ENCODE measurements around the gene DIAPH2. TPM values are rescaled to one million over a fixed set of nuclear protein-coding genes. Genes with fewer than 3 reads are reported as not detected.

Gene DIAPH2
- total RNA-seq, 2 donors from 2014 or later = 15.2 to 23.3 TPM

GRCh38 chrX:97311066-97311778 lies 626.6 kb downstream of the DIAPH2 start:
- TF ChIP-seq POLR2A (IDR thresholded peaks at IDR 0.05) = no peak
- intact Hi-C loops (cut with DNase I) = no loop called here
- Histone ChIP-seq H3K4me3 (no peak overlapping the region), H3K27me3 (no peaks in the 10 kb centered on the region), H3K27ac (no peak overlapping the region), H3K4me1 (no peaks in the 10 kb centered on the region), H3K9me3 (no peaks in the 10 kb centered on the region), H3K36me3 (replicated peaks in 1 of 2; ENCODE audit: insufficient read depth in 1 of 2, low read depth in 2 of 2) (no peaks in the 10 kb centered on the region)
- DNase-seq (no peak), ATAC-seq (no peak)
- WGBS, 2 donors = 84 to 87% methylated on average over 4 of the region's 4 CpGs

- TF ChIP-seq CTCF (IDR thresholded peaks at IDR 0.05) (no peak), POLR2A (IDR thresholded peaks at IDR 0.05) (no peak)
- Histone ChIP-seq H3K36me3 (replicated peaks in 1 of 2; ENCODE audit: insufficient read depth in 1 of 2, low read depth in 2 of 2) (no peaks in the 10 kb centered on the region), H3K4me3 (no peak overlapping the region), H3K27me3 (no peaks in the 10 kb centered on the region), H3K9me3 (no peaks in the 10 kb centered on the region), H3K27ac (no peak overlapping the region), H3K4me1 (no peaks in the 10 kb centered on the region)
- 77 to 81% methylated on average over 1 of the region's 1 CpG for WGBS, 2 donors
- ATAC-seq (no peak), DNase-seq (no peak)
- intact Hi-C loops (cut with DNase I) = no loop called here
Measured at GRCh38 chrX:97314345-97314744, 629.7 kb downstream of the DIAPH2 start.

- peak in 2 of 7 experiments; percentile 30 to 34 for TF ChIP-seq CTCF (IDR thresholded peaks at IDR 0.05)
- TF ChIP-seq POLR2A (IDR thresholded peaks at IDR 0.05) = no peak
- 89 to 91% methylated on average over 7 of the region's 7 CpGs for WGBS, 2 donors
- no peak overlapping the region for H3K27ac ChIP-seq
- no peaks in the 10 kb centered on the region for H3K9me3 ChIP-seq
- no peaks in the 10 kb centered on the region for H3K27me3 ChIP-seq
- DNase-seq (peak in 1 of 4 donors; percentile 33), ATAC-seq (no peak)
- no peak overlapping the region for H3K4me3 ChIP-seq
- no peaks in the 10 kb centered on the region for H3K36me3 ChIP-seq (replicated peaks in 1 of 2; ENCODE audit: insufficient read depth in 1 of 2, low read depth in 2 of 2)
- intact Hi-C loops (cut with DNase I) = no loop called here
- H3K4me1 ChIP-seq = no peaks in the 10 kb centered on the region
Measured at GRCh38 chrX:97315939-97316338, 631.3 kb downstream of the DIAPH2 start.

GRCh38 chrX:97320305-97320704 lies 635.7 kb downstream of the DIAPH2 start:
- no peak for DNase-seq
- H3K36me3 ChIP-seq (replicated peaks in 1 of 2; ENCODE audit: insufficient read depth in 1 of 2, low read depth in 2 of 2) = no peaks in the 10 kb centered on the region
- no peak overlapping the region for H3K4me3 ChIP-seq
- no peak for TF ChIP-seq POLR2A (IDR thresholded peaks at IDR 0.05)
- TF ChIP-seq CTCF (IDR thresholded peaks at IDR 0.05) = no peak
- ATAC-seq = no peak
- no peak overlapping the region for H3K27ac ChIP-seq
- intact Hi-C loops (cut with DNase I) = no loop called here
- H3K27me3 ChIP-seq = no peaks in the 10 kb centered on the region
- WGBS, 2 donors = 89 to 90% methylated on average over 8 to 9 of the region's 11 CpGs
- no peaks in the 10 kb centered on the region for H3K4me1 ChIP-seq
- no peaks in the 10 kb centered on the region for H3K9me3 ChIP-seq

GRCh38 chrX:97322401-97322800 lies 637.8 kb downstream of the DIAPH2 start:
- Histone ChIP-seq H3K9me3 (no peaks in the 10 kb centered on the region), H3K36me3 (replicated peaks in 1 of 2; ENCODE audit: insufficient read depth in 1 of 2, low read depth in 2 of 2) (no peaks in the 10 kb centered on the region), H3K4me3 (no peak overlapping the region), H3K4me1 (no peaks in the 10 kb centered on the region), H3K27me3 (no peaks in the 10 kb centered on the region), H3K27ac (no peak overlapping the region)
- no peak for TF ChIP-seq POLR2A (IDR thresholded peaks at IDR 0.05)
- no peak for TF ChIP-seq CTCF (IDR thresholded peaks at IDR 0.05)
- intact Hi-C loops (cut with DNase I) = no loop called here
- no peak for DNase-seq
- ATAC-seq = no peak

Measured in body of pancreas (tissue), 4 donors.